ENCODE data around the gene STK38L.

STK38L gene

GRCh38 chr12:27243804-27244688, at the start of gene STK38L:
Gene STK38L (plus strand): TSS chr12:27244286. CDS start chr12:27297721, 53,435 bp downstream.
- DNase-seq (peak; percentile 100), ATAC-seq (peak; percentile 96)

DNA sequence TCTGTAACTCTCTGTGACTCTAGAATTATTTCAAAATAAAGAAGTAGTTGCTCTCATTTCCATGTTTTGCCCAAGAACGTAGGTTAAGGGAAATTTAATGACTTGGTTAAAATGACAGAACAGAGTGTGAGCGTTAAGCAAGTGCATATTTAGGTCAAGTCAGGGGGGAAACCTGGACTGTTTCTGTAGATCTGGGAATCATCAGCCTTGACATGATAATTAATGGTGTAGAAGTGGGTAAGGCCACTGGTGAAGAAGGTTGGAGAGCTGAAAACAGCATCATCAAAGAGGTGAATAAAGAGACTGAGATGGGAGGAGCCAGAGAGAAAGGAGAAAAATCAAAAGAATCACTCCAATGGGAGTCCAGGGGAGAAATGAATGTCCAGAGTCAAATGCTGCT, 49.4 kb upstream of the STK38L start:
- DNase-seq (no peak), ATAC-seq (no peak)

DNA sequence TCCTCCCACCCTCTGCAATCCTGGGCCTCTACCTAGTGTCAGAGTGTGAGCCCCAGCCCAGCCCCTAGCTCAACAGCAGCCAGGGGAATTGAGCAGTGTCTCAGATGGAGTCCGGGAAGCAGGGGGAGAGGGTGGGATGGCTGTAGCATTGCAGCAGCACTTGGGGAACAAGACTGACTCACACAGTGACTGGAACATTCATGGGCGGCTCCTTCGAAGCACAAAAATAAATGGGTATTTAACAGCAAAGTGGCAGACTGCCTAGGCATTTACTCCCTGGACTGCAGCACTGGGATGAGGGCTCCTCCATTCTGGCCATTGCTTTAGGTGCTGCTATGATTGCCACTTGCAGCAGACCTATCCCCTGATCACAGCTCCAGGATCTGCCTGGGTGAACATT, 46.0 kb upstream of the STK38L start:
- no peak for ATAC-seq
- no peak for DNase-seq

DNA sequence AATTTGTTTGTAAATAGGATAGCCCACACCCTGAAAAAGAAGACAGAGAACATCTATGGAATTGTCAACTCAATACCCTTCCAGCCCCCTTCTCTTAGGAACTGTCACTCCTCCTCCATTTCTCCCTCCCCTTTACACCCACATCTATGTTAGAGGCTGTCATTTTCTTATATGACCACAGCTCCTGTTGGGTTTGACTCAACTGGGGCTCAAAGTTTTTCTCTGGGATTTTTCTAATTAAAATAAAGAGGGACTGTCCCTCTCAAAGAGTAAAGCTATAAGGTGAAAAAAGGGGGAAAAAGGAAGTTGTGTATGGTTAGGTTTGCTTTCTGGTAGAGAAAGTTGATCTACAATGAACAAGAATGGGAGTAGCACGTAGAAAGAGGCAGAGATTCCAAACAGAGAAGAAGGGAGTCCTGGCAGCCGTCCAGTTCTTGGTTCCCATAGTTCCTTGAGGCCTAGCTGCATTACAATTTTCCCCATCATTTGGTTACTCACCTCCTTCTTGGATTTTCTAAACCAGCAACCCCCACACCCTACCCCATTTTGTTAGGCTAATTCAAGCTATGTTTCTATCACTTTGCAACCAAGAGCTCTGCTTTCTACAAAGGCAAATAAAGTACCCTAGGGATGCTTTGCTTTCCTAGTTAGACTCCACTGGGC, 44.3 kb upstream of the STK38L start:
- ATAC-seq (peak; percentile 61), DNase-seq (no peak)

DNA sequence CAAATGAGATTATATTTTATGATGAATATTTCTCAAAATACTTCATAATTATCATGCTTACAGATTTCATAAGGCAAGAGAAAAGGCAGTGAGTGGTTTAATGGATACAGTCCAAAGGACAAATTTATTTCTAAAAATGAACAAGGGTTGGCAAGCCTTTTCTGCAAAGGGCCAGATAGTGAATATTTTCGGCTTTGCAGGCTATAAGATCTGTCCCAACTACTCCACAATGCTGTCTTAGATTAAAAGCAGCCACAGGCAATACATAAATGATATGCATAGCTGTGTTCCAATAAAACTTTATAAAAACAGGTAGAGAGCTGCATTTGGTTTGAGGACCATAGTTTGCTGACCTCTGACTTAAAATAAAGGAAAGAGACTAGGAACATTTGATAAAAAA, 42.9 kb upstream of the STK38L start:
- DNase-seq, result no peak
- ATAC-seq, result no peak

DNA sequence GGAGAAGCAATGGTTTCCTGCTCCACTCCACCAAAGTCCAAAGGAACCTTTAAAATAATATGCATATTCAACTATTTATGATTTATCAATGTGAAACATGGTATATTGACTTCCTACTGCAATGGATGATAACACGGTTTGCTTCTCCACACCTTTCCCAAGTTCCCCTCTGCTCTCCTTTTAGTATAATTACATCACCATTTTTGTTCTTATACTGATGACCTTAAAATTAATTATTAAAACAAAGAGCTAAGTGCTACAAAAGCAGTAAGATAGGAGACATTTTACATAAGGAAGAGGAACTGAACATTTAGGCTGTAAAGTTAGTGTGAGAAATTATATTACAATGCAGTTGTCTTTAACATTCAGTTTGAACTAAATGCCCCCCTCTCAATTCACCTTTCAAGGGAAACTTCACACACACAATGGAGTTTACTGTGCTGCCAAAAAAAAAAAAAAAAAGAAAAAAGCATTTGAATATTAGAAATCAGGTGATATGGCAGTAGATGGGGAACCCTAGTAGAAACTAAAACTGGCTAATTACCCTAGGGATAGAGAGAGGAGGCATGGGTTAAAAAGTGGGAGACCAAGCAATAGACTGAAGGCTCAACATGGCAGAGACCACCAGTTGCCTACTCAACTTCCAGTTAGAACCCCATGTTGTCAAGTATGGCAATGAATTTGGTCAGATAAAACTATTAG, 37.1 kb upstream of the STK38L start:
- DNase-seq, result no peak
- no peak for ATAC-seq

DNA sequence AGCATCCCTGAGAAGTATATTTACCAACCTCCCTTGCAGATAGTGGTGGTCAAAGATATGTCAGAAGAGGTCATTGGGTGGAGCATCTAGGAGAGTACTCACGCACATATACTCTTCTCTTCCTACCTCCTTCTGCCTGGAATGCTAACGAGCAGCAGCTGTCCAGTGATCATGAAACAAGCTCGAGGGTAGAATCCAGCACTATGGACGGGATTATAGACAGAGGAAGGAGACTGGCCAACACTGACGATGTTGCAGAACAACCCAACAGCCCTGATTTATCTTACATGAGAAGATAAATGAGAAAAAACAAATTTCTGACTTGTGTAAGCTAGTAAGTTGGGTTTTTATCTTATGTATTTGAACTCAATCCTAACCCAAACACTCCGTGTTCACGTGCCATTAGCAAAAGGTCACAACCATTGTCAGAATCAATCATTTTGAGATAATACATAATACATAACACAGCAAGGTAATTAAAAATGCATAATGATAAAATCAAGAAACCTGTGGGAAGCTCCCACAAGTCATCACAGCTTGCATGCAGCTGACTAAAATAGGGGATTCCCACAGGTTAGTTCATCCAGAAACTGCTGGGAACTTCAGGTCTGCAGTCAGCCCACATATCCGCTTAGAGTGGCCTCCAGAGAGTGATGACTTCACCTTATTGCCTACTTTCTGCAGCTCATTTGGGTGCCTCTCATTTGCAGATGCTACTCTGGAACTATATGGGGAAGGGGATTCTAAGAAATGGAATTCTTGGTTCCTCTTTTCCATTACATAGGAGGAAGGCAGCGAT, 36.3 kb upstream of the STK38L start:
- DNase-seq (peak; percentile 39), ATAC-seq (peak; percentile 96)

GRCh38 chr12:27208414-27208750, 35.7 kb upstream of the STK38L start:
- DNase-seq (no peak), ATAC-seq (no peak)

- no peak for DNase-seq
- ATAC-seq, result no peak
Observed at GRCh38 chr12:27209257-27209910, 34.7 kb upstream of the STK38L start.

DNA sequence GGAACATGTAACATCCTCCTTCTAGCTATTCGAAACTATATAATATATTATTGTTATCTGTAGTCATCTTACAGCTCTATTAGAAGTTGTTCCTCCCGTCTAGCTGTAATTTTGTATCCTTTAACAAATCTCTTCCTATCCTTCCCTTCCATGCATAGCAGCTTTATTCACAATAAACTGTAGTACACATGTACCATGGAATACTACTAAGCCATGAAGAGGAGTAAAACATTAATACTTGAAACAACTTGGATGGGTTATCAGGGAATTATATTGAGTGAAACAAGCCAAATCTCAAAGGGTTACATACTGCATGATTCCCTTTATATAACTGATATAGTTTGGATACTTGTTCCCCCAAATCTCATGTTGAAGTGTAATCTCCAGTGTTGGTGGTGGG, 33.9 kb upstream of the STK38L start:
- ATAC-seq (no peak), DNase-seq (no peak)

GRCh38 chr12:27212861-27213260, 31.2 kb upstream of the STK38L start:
- DNase-seq (no peak), ATAC-seq (no peak)

GRCh38 chr12:27213304-27213703, 30.8 kb upstream of the STK38L start:
- ATAC-seq, result no peak
- DNase-seq, result no peak

GRCh38 chr12:27213830-27214787, 30.0 kb upstream of the STK38L start:
- DNase-seq (no peak), ATAC-seq (no peak)

DNA sequence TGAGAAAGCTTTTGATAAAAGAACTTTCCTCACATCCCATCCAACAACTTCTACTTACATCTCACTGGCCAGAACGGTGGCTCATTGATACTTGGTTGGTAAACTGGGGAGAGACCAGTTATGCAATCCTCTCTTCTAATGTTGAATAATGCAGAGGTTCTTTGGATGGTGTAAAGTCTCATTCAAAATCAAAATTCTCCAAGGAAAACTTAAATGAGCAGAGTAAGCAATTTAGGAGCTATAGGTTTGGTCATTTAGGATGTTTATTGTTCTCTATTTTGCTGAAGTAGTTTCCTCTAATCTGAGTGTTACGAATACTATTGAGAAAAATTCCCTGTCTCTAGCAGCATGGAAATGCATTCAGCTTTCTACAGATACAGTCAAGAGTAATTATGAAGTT, 26.5 kb upstream of the STK38L start:
- DNase-seq, result no peak
- no peak for ATAC-seq

- DNase-seq (no peak), ATAC-seq (no peak)
Observed at GRCh38 chr12:27219693-27220054, 24.4 kb upstream of the STK38L start.

DNA sequence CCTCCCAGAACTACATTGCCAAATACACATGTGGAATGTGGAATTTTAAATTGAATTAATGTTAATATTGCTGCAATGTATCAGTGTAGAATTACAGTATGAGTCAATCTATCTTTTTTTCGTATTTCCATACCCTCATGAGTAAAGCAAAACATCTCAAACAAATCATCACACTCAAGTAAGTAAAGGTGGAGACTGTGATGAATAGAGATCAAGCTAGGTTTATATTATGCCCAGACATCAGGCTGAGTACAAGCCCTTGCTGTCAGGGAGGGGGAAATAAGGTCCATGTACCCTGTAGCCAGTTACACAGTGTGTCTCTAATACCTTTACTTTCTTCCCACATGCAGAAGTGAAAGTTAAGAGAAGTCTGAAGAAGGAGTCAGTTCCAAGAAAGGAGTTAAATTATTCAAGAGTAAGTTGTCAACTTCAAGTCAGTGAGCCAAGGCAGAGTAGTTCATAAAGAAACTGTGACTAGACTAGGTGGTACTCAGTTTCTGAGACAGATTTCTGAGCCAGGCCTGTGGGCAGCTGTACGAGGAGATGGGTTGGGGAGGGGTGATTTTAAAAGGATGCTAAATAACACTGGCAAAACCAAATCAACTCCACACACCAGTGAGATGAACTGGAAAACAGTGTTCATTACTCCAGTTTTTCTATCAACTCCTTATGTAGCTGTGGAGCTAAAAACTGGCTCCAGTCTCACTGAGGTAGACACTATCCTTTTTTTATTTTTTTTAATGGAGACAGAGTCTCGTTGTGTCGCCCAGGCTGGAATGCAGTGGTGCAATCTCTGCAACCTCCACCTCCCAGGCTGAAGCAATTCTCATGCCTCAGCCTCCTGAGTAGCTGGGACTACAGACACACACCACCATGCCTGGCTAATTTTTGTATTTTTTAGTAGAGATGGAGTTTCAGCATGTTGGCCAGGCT, 23.8 kb upstream of the STK38L start:
- ATAC-seq, result peak; percentile 82
- no peak for DNase-seq

DNA sequence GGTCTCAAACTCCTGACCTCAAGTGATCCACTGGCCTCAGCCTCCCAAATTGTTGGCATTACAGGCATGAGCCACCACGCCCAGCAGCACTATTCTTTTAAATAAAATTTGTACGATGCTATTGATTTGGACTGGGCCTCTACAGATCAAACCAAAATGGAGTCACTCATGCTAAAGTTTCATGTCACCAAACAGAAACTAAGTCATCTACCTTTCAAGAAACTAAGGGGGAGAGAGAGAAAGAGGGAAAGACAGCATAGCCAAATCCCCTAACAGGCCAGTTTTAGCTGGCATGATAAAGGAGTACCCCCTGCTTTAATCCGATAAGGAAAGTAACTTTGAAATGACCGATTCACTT, 23.1 kb upstream of the STK38L start:
- no peak for ATAC-seq
- DNase-seq, result no peak

DNA sequence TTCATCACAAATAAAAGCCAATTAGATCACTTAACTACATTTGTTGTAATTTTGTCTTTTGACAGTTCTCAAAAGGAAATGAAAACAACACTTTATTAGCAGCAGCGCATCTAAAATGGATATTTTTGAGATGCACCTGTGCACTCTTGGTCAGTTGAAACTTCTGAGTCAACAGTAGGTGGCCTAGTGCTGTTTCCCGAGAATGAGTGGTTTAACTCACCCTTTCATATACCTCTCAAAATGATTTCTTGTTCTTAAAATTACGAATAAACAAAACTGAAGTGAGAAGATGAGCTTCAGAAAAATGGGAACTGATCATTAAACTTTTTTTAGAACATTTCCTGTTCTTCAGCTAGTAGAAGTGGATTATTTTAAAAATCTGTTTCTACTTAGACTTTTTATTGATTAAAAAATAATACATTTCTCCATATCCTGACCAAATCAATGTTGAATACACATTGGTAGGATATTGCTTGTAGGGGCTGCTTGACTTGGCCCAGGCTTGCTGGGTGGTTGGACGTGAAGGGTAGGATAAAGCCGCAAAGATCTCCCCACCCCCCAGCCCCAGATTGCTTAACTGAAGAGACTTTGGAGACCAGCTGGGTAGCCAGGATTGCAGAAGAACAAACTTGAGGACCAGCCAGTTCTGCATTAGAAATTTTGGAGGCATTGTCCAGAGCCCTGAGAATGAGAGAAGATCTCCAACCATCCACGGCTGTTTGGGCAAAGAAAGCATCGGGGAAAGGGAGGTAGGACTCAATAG, 22.3 kb upstream of the STK38L start:
- ATAC-seq (no peak), DNase-seq (no peak)

DNA sequence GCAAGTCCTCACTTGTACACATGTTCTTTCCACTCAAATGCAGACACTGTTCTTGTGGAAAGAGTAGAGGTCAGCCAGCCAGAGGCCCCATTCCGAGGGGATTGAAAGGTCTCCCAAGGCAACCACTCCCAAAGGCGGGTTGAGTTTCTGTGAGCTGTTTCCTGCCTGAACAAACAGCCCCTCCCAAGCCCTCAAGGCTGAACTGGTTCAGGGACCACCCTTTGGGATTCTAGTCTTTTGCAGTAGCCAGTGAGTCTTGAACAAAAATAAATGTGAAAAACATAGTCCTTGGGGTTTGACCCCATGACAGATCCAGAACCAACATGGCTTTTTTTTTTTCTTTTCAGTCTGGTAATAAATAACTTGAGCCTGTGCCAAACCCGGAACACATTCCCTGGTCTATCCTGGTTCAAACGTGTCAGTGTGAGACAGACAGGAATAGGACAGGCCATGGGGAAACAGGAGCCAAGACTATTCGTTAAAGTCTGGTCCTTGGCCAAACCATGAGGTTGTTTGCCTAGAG, 17.6 kb upstream of the STK38L start:
- ATAC-seq (no peak), DNase-seq (no peak)

Measured in stimulated activated naive CD8-positive, alpha-beta T cell treated with anti-CD3 and anti-CD28 coated beads, Interleukin-15, Interleukin-2, amounts not matched to agents 100 U/mL and 50 U/mL, for 24 hours (primary cell).